ENCODE results near the gene GPR142. TPM values are rescaled to one million over a fixed set of nuclear protein-coding genes. Genes with fewer than 3 reads are reported as not detected.

The GPR142 gene
- total RNA-seq, 1 experiment from 2014 or later: 0.33 TPM

- TF ChIP-seq CTCF (conservative IDR thresholded peaks at IDR 0.05): no peak
- H3K4ac ChIP-seq (ENCODE audit: low read depth, low read length): no peak overlapping the region
- no peak overlapping the region for H2BK120ac ChIP-seq (ENCODE audit: low read depth, low read length, poor library complexity, severe bottlenecking)
- H3K79me1 ChIP-seq (ENCODE audit: insufficient read depth, low read depth, low read length, poor library complexity, severe bottlenecking): no peaks in the 10 kb centered on the region
- no peaks in the 10 kb centered on the region for H3K23me2 ChIP-seq (ENCODE audit: insufficient read length, low read depth, low read length, poor library complexity, severe bottlenecking)
- H4K91ac ChIP-seq (ENCODE audit: insufficient read length, low read depth, low read length): no peak overlapping the region
- H3K4me1 ChIP-seq (ENCODE audit: insufficient read depth, low read length): peaks cover 5% of the 10 kb centered on the region; the same call in 1 of the 2 replicates
- H2BK12ac ChIP-seq (ENCODE audit: insufficient read length, low read depth, low read length): no peak overlapping the region
- Mint-ChIP-seq H3K4me3 (no peak overlapping the region), H3K27me3 (ENCODE audit: low read depth) (peaks cover 4% of the 10 kb centered on the region), H3K27ac (no peak overlapping the region), H3K36me3 (ENCODE audit: insufficient read depth in 1 of 3, low read depth in 3 of 3) (peaks cover 0 to 6% (median 0%) of the 10 kb centered on the region in 3 experiments; a peak in 2 of 7 replicates), H3K4me1 (peaks cover 10 to 20% of the 10 kb centered on the region in 2 experiments), H3K9me3 (peaks cover 0 to 6% of the 10 kb centered on the region in 2 experiments; a peak in 1 of 5 replicates)
- no peaks in the 10 kb centered on the region for H3K27me3 ChIP-seq (ENCODE audit: insufficient read depth, low read length)
- no peak overlapping the region for H3T11ph ChIP-seq (ENCODE audit: low read length)
- H4K5ac ChIP-seq (ENCODE audit: insufficient read length, low read depth, low read length): no peak overlapping the region
- no CpG with 5 or more reads among the region's 4 CpGs for WGBS (ENCODE audit: extremely low coverage, insufficient read length, low lambda C conversion rate)
- H4K8ac ChIP-seq (replicated peaks; ENCODE audit: insufficient read length, low read depth, low read length): no peak overlapping the region
- H3K9ac ChIP-seq (ENCODE audit: extremely low read depth, insufficient read length, low read length): no peak overlapping the region
- no peaks in the 10 kb centered on the region for H4K20me1 ChIP-seq (ENCODE audit: control insufficient read depth, insufficient read depth, insufficient read length)
- no peak for DNase-seq
- H3K18ac ChIP-seq (ENCODE audit: insufficient read length, low read depth, low read length): no peak overlapping the region
- no peak overlapping the region for H3K56ac ChIP-seq (ENCODE audit: insufficient read length, low read depth, low read length)
- no peaks in the 10 kb centered on the region for H3K79me2 ChIP-seq (ENCODE audit: insufficient read depth, low read length)
- H3K4me2 ChIP-seq (ENCODE audit: insufficient read depth, insufficient read length, low read length): no peak overlapping the region
- H3K14ac ChIP-seq (ENCODE audit: insufficient read depth, low read length): no peak overlapping the region
- H3K27ac ChIP-seq (ENCODE audit: insufficient read length, low read depth, low read length): no peak overlapping the region
- no peak overlapping the region for H2AFZ ChIP-seq (ENCODE audit: low read length)
- H2BK15ac ChIP-seq (ENCODE audit: low read depth, low read length): no peak overlapping the region
- no peaks in the 10 kb centered on the region for H3K9me3 ChIP-seq (ENCODE audit: control insufficient read depth, low read depth, low read length)
- no peak overlapping the region for H2BK20ac ChIP-seq (ENCODE audit: low read depth, low read length, poor library complexity, severe bottlenecking)
- no peak overlapping the region for H2BK5ac ChIP-seq (ENCODE audit: insufficient read length, low read length)
- no peak overlapping the region for H2AK5ac ChIP-seq (ENCODE audit: insufficient read length, low read length)
- no peak overlapping the region for H3K23ac ChIP-seq (ENCODE audit: insufficient read length, low read depth, low read length)
Observed at GRCh38 chr17:74408815-74409214, 41.5 kb downstream of the GPR142 start.
